WTC11 (cell line): ENCODE data around the gene TRAFD1. TPM values are rescaled to one million over a fixed set of nuclear protein-coding genes. Genes with fewer than 3 reads are reported as not detected.

ENCODE experiments used
- ATAC-seq: fragments of 200-7000 bp; cut with Tn5 transposase; 2 replicates; pipeline ENCODE4 v1.10.0; 2021; ENCODE audit warnings: mild to moderate bottlenecking, moderate library complexity
- CTCF ChIA-PET: fragments of 300-600 bp; sonication (Branson Sonifier 250); formaldehyde crosslinking; loops from one replicate; lab custom pipeline; 2021; ENCODE audit warnings: antibody characterized with exemption; lab: Charles Lee
- POLR2A ChIA-PET: fragments of 350-600 bp; sonication (Branson Sonifier 250); formaldehyde crosslinking; loops from one replicate; lab custom pipeline; 2021; ENCODE audit warnings: antibody characterized with exemption; lab: Charles Lee
- DNase-seq: peaks from one replicate; pipeline ENCODE4 v3.0.0; 2021; ENCODE audit warnings: low spot score
- H3K27ac Mint-ChIP-seq: 2 replicates; pipeline ENCODE4 v1.8.0; 2021; ENCODE audit warnings: mixed read lengths
- H3K27me3 Mint-ChIP-seq: 2 replicates; pipeline ENCODE4 v1.8.0; 2021; ENCODE audit warnings: low read depth, mild to moderate bottlenecking, moderate library complexity, mixed read lengths
- H3K36me3 Mint-ChIP-seq: 2 replicates; pipeline ENCODE4 v1.8.0; 2021; ENCODE audit warnings: mixed read lengths
- H3K4me1 Mint-ChIP-seq: 2 replicates; pipeline ENCODE4 v1.8.0; 2022; ENCODE audit warnings: mixed read lengths
- H3K4me3 Mint-ChIP-seq: 2 replicates; pipeline ENCODE4 v1.8.0; 2021; ENCODE audit warnings: mild to moderate bottlenecking, moderate library complexity, mixed read lengths
- H3K9me3 Mint-ChIP-seq: 2 replicates; pipeline ENCODE4 v1.8.0; 2021; ENCODE audit warnings: mixed read lengths
- AFF4 ChIP-seq: sonication (generic); formaldehyde crosslinking; IDR thresholded peaks from 2 replicates; pipeline ENCODE4 v1.8.1; 2023; ENCODE audit warnings: mild to moderate bottlenecking, missing genetic modification reagents, borderline replicate concordance
- ARID4B ChIP-seq: sonication (generic); formaldehyde crosslinking; IDR thresholded peaks from 2 replicates; pipeline ENCODE4 v1.8.0; 2023; ENCODE audit warnings: missing genetic modification reagents, mild to moderate bottlenecking, borderline replicate concordance
- ATF1 ChIP-seq: sonication (generic); formaldehyde crosslinking; IDR thresholded peaks from 2 replicates; pipeline ENCODE4 v1.8.1; 2023; ENCODE audit warnings: mild to moderate bottlenecking, moderate library complexity, missing genetic modification reagents
- CDX4 ChIP-seq: fragments of 250-450 bp; sonication (Bioruptor Pico); IDR thresholded peaks from 2 replicates; pipeline ENCODE4 v1.9.0; 2021; ENCODE audit warnings: moderate library complexity, mild to moderate bottlenecking, inconsistent platforms, borderline replicate concordance
- E2F1 ChIP-seq: sonication (generic); formaldehyde crosslinking; IDR thresholded peaks from 2 replicates; pipeline ENCODE4 v1.8.0; 2022; ENCODE audit warnings: mild to moderate bottlenecking, missing genetic modification reagents
- E2F5 ChIP-seq: sonication (generic); formaldehyde crosslinking; IDR thresholded peaks from 2 replicates; pipeline ENCODE4 v1.8.1; 2022; ENCODE audit warnings: mild to moderate bottlenecking, moderate library complexity, missing genetic modification reagents
- NFE2L1 ChIP-seq: sonication (generic); formaldehyde crosslinking; IDR thresholded peaks from 2 replicates; pipeline ENCODE4 v1.8.1; 2023; ENCODE audit warnings: missing genetic modification reagents
- PRRX2 ChIP-seq: fragments of 250-450 bp; sonication (Bioruptor Pico); IDR thresholded peaks from 2 replicates; pipeline ENCODE4 v1.8.0; 2021; ENCODE audit warnings: mild to moderate bottlenecking
- SMAD4 ChIP-seq: sonication (generic); formaldehyde crosslinking; IDR thresholded peaks from 2 replicates; pipeline ENCODE4 v1.8.0; 2022; ENCODE audit warnings: mild to moderate bottlenecking, missing genetic modification reagents
- STAT6 ChIP-seq: sonication (generic); formaldehyde crosslinking; conservative IDR thresholded peaks from 2 replicates; pipeline ENCODE4 v1.8.1; 2023; ENCODE audit warnings: mild to moderate bottlenecking, low read depth, missing genetic modification reagents, moderate library complexity
- USF1 ChIP-seq: sonication (generic); formaldehyde crosslinking; IDR thresholded peaks from 2 replicates; pipeline ENCODE4 v1.8.0; 2022; ENCODE audit warnings: mild to moderate bottlenecking, missing genetic modification reagents
- ZSCAN18 ChIP-seq: fragments of 250-450 bp; sonication (Bioruptor Pico); IDR thresholded peaks from 2 replicates; pipeline ENCODE4 v2.1.2; 2022; ENCODE audit warnings: mild to moderate bottlenecking, moderate library complexity
- total RNA-seq: library from RNA; stranded (reverse); gene quantifications from 3 replicates; pipeline ENCODE4 v1.2.3, GENCODE V29; 2021

TRAFD1 gene
- total RNA-seq, 1 experiment from 2014 or later: 25.1 TPM

GRCh38 chr12:112176321-112177010 is 51.1 kb downstream of the TRAFD1 start (continued):
- no peak for TF ChIP-seq CDX4
- TF ChIP-seq E2F1 (CRISPR knock-in tag): no peak
- TF ChIP-seq SMAD4: no peak
- no peak for TF ChIP-seq ZSCAN18 (CRISPR knock-in tag)
- no peak for TF ChIP-seq NFE2L1 (CRISPR knock-in tag)
- no peak for TF ChIP-seq STAT6
- no peak for TF ChIP-seq E2F5
- TF ChIP-seq PRRX2 (CRISPR knock-in tag): no peak

- ChIA-PET POLR2A (no interaction called here), CTCF (interaction anchor here (0.5 to 1.0 kb wide), 2 partner anchors 20 to 120 kb away, joined by 3 to 5 read pairs; no protein-coding TSS in a partner anchor)
- Mint-ChIP-seq H3K36me3 (peaks cover 27% of the 10 kb centered on the region), H3K4me3 (no peak overlapping the region), H3K9me3 (no peaks in the 10 kb centered on the region), H3K4me1 (peaks cover 14% of the 10 kb centered on the region), H3K27me3 (no peaks in the 10 kb centered on the region), H3K27ac (no peak overlapping the region)
- DNase-seq (no peak), ATAC-seq (no peak)
- TF ChIP-seq USF1 (no peak), ARID4B (CRISPR knock-in tag) (no peak), AFF4 (no peak), ZSCAN18 (CRISPR knock-in tag) (no peak), STAT6 (no peak), ATF1 (CRISPR knock-in tag) (no peak)
Measured at GRCh38 chr12:112178796-112179195, 53.4 kb downstream of the TRAFD1 start.
